GM12892 (cell line): ENCODE measurements around the gene SNX15.

Source experiments
- POLR2A ChIP-seq: IDR thresholded peaks from 2 replicates; pipeline ENCODE4 v1.6.1; 2011; ENCODE audit warnings: low read depth, low read length, control low read depth
- POLR2AphosphoS5 ChIP-seq: IDR thresholded peaks from 2 replicates; pipeline ENCODE4 v1.6.1; 2011; ENCODE audit warnings: low read depth, low read length, control low read depth

DNA sequence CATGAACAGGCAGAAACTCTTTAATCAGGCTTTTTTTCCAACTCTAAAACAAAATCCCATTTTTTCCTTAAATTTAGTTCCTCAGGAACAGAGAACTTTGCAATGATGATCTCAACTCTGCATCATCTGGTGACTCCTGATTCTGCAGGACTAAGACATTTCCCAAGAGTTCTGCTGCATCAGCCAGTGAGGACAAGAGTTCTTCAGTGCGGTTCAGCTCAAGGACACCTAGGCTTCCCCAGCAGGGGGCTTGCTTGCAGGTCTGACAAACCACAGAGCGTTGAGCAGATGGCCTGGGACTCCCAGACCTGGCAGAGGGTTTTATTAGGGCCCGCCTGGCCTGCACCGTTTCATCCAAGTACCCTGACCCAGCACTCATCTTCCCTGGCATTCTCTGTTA lies 50.2 kb downstream of the SNX15 start:
- TF ChIP-seq POLR2A (no peak), POLR2AphosphoS5 (no peak)
